Left lobe of liver (tissue), 2 donors: ENCODE data around the gene KRTAP4-5. TPM values are rescaled to one million over a fixed set of nuclear protein-coding genes. Genes with fewer than 3 reads are reported as not detected.
"Not testable (repeated sequence)": the region's sequence is repeated elsewhere in the genome, so short reads cannot be mapped to it uniquely, and the experiment has no call there.

Experiments
- ATAC-seq: fragments of 200-7000 bp; cut with Tn5 transposase; one replicate; pipeline ENCODE4 v1.9.1; 2020; ENCODE audit warnings: mild to moderate bottlenecking, moderate library complexity
- DNase-seq: peaks from one replicate; pipeline ENCODE4 v3.0.0-alpha.2; 2020; ENCODE audit warnings: low spot score
- total RNA-seq: library from RNA; stranded (reverse); gene quantifications from one replicate; pipeline ENCODE4 v1.2.1, GENCODE V29; 2021
- donor health status: DM: no; HTN: no; CAD: no; lungs with moderate emphysema.
- donor health status: DM: no; HTN: yes; CAD: no.

The KRTAP4-5 gene
- not detected for total RNA-seq

GRCh38 chr17:41149652-41149985 is at the start of gene KRTAP4-5:
Gene KRTAP4-5 (minus strand): TSS chr17:41149825. CDS start chr17:41149767, 58 bp downstream.
- ATAC-seq = no peak

DNA sequence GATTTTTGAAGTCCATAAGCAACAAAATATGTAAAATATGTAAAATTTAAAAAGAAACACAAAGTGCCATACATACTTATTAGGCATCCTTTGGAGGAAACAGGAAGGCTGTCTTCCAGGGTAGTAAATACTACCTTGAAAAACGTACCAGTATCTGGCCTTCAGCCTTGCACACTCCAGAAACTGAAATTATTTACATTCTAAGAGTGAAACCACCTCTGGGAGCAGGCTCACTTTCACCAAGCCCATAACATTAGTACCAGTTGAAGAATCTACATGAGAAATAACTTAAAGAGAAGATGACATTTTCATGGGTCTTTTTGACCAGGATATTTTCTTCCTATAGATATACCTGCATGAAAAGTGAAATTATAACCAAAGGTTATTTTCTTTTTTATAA is 46.4 kb upstream of the KRTAP4-5 start:
- no peak for DNase-seq
- no peak for ATAC-seq

More at GRCh38 chr17:41149652-41149985, at the start of gene KRTAP4-5:
- DNase-seq = no peak

- ATAC-seq (no peak), DNase-seq (no peak)
Measured at GRCh38 chr17:41190328-41190727, 40.7 kb upstream of the KRTAP4-5 start.

DNA sequence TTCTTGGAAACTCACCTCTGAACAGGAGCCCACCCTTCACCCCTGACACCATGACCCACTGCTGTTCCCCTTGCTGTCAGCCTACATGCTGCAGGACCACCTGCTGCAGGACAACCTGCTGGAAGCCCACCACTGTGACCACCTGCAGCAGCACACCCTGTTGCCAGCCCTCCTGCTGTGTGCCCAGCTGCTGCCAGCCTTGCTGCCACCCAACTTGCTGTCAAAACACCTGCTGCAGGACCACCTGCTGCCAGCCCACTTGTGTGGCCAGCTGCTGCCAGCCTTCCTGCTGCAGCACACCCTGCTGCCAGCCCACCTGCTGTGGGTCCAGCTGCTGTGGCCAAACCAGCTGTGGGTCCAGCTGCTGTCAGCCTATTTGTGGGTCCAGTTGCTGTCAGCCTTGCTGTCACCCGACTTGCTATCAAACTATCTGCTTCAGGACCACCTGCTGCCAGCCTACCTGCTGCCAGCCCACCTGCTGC is 40.3 kb upstream of the KRTAP4-5 start, which contains the start of gene KRTAP9-1:
Gene KRTAP9-1, plus strand, starts transcription at position 51 of the 482 bp plus-strand sequence. Its CDS starts 0 bp downstream, at position 51.
- ATAC-seq, DNase-seq: not testable (repeated sequence)

- DNase-seq = no peak
- ATAC-seq = no peak
Measured at GRCh38 chr17:41186872-41187271, 37.2 kb upstream of the KRTAP4-5 start.

- ATAC-seq (no peak), DNase-seq (no peak)
Measured at GRCh38 chr17:41185001-41185400, 35.4 kb upstream of the KRTAP4-5 start.

DNA sequence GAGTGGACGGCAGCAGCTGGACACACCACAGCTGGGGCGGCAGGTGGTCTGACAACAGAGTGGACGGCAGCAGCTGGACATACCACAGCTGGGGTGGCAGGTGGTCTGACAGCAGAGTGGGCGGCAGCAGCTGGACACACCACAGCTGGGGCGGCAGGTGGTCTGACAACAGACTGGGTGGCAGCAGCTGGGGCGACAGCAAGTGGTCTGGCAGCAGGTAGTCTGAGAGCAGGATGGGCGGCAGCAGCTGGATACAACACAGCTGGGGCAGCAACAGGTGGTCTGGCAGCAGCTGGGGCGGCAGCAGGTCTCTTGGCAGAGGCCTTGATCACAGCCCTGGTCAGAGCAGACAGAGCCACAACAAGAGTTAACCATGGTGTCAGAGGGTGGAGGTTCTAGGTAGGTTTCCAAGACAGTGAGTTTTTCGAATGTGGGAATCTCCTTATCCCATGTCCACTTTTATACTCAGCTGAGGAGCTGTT is 34.9 kb upstream of the KRTAP4-5 start, which contains the start of gene KRTAP4-1:
Gene KRTAP4-1, minus strand, starts transcription at position 432 of the 482 bp plus-strand sequence. Its CDS starts 57 bp downstream, at position 375.
- no peak for DNase-seq

DNA sequence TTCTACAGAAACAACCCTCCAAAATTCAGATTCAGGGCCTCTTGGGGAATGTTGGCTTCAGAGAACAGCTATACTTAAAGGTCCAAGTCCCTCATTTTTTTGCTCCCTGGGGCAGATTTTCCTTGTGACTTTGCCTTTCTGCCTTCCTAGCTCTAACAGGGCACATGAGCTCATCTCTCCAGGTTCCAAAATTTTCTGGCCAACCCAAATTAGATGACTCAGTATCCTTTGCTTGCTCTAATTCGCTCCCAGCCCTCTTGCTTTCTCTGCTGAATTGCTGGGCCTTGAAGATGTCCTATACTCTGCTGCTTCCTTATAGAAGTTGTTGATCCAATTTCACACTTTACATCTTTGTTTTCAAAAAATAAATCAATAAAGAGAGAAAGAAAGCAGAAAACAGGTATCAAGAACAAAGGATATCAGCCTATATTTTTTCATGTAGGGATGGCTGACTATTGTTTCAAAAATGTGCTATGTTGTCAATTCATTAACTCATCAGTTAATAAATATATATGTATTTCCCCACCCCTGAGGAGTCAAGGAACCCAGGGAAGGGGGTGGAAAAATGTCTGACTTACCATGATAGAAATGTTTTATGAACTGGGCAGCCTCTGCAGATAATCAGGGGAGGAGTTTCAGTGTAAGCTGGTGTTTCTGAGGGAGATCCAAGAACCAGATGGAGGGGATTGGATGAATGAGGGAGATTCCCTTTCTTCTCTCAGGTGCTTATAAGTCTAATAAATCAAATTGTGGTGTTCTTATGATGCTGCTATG is 29.4 kb upstream of the KRTAP4-5 start:
- ATAC-seq = no peak

More for the DNA sequence above, 34.9 kb upstream of the KRTAP4-5 start, which contains the start of gene KRTAP4-1:
- no peak for ATAC-seq

DNA sequence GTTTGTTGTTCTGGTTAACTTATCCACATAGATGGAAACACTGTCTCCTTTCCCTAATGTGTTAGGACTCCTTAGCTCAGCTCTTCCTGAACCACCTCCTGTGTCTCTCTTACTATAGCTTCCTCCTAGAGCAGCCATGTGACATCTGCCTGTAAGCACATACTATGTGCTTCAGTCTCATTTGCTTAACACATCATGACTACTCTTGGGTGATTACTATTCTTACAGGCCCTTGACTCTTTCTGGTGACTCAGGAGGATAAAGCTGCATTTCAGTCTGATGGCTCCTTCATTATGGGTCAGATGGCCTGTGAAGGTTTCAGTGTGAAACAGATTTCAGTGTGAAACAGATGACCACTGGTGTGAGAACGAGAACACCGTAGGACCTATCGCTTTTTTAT is 28.7 kb upstream of the KRTAP4-5 start:
- DNase-seq (no peak), ATAC-seq (no peak)

More for the DNA sequence above, 29.4 kb upstream of the KRTAP4-5 start:
- no peak for DNase-seq

DNA sequence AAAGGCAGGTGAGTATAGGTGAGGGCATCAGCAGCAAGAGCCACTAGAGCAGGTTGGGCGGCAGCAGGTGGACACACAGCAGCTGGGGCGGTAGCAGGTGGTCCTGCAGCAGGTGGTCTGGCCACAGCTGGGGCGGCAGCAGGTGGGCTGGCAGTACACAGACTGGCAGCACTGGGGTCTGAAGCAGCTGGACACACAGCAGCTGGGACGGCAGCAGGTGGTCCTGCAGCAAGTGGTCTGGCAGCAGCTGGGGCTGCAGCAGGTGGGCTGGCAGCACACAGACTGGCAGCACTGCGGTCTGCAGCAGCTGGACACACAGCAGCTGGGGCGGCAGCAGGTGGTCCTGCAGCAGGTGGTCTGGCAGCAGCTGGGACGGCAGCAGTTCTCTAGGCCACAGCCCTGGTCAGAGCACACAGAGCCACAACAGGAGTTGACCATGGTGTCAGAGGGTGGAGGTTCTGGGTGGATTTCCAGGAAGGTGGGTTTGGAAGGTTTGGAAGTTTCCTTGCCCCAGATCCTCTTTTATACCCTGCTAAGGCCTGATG is 28.2 kb upstream of the KRTAP4-5 start, which contains the start of gene KRTAP4-2:
Gene KRTAP4-2, minus strand, starts transcription at position 495 of the 545 bp plus-strand sequence. Its CDS starts 57 bp downstream, at position 438.
- ATAC-seq (no peak), DNase-seq (no peak)

DNA sequence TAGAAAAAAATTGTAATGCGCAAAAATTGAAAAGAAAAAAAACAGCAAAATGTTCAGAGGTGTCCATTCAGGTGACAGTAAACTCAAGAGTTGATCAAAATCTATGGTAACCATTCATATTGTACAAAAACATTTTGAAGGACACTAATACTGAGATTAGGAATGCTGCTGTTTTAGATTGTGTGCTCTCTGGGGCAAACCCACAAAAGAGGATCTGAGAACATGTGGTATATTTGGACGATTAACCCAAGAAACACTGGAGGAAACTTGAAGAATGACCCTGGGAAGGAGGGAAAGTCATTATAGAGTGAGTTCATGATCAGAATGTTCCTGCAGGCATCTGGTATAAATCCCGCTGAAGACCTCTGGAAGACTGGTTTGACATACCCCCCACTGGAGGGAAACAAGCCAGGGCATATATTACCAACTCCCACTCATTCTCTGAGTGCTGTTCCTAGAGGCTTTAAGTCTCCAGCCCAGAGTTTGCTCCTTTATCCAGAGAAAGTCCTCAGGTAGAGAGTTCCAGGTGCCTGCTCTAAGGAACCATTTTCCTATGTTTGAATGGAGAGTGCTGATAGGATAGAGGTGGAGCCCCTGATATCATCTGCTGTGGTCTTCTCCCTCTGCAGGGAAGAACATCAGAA is 27.2 kb upstream of the KRTAP4-5 start:
- ATAC-seq = no peak
- DNase-seq = no peak

DNA sequence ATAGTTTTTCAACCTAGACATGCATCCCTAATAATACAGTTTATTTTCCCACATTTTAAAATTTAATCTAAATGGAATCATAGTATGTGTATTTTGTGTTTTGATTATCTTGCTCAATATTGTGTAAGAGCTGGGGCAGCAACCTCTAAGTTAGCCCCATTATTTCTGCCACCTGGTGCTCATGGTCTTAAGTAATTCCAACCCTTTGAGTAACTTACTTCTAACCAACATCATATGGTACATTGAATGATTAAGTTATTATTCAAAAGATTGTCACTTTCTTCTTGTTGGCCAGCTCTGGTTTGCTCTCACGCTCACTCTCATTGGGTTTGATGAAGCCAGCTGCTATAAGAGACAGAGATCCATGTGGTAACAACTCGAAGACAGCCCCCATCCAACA is 22.3 kb upstream of the KRTAP4-5 start:
- no peak for ATAC-seq
- no peak for DNase-seq

DNA sequence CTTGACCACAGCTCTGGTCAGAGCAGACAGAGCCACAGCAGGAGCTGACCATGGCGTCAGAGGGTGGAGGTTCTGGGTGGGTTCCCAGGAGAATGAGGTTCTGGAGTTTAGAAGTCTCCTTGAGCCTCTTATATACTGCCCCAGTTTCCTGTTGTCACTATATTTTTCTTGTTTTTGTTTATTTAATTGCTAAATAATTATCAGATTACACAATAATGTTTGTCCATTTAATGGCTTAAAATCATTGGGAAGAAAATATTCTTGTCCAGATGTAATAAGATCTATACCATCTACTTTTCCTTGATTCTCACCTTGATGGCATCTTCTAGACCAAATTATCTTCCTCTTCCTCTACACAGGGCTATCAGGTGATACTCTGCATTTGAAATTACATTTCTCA is 18.5 kb upstream of the KRTAP4-5 start, which contains the start of gene KRTAP4-3:
Gene KRTAP4-3, minus strand, starts transcription at position 101 of the 400 bp plus-strand sequence. Its CDS starts 49 bp downstream, at position 52.
- DNase-seq (no peak), ATAC-seq (no peak)

DNA sequence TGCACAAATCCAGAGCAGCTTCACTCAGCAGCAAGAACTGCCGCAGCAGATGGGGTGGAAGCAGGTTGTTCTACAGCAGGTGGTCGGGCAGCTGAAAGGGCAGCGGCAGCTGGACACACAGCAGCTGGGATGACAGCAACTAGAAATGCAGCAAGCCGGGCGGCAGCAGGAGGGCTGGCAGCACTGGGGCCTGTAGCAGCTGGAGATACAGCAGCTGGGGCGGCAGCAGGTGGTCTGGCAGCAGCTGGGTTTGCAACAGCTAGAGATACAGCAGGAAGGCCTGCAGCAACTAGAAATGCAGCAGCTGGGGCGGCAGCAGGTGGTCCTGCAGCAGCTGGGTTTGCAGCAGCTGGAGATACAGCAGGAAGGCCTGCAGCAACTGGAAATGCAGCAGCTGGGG is 17.9 kb upstream of the KRTAP4-5 start:
- ATAC-seq (no peak), DNase-seq (no peak)

- ATAC-seq (no peak), DNase-seq (no peak)
Measured at GRCh38 chr17:41163828-41164227, 14.2 kb upstream of the KRTAP4-5 start.

DNA sequence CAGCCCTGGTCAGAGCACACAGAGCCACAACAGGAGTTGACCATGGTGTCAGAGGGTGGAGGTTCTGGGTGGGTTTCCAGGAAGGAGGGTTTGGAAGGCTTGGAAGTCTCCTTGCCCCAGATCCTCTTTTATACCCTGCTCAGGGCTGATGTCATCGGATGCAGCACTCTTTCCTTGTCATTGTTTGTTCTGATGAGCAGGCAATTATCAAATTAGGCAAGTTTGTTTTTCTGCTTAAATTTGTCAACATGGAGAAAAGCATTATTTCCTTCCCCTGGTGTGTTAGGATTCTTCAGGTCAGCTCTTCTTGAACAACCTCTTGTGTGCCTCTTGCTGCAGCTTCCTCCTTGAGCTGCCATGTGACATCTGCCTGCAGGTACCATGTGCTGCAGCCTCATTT is 11.0 kb upstream of the KRTAP4-5 start, which contains the start of gene KRTAP4-4:
Gene KRTAP4-4, minus strand, starts transcription at position 101 of the 400 bp plus-strand sequence. Its CDS starts 57 bp downstream, at position 44.
- DNase-seq (no peak), ATAC-seq (no peak)

DNA sequence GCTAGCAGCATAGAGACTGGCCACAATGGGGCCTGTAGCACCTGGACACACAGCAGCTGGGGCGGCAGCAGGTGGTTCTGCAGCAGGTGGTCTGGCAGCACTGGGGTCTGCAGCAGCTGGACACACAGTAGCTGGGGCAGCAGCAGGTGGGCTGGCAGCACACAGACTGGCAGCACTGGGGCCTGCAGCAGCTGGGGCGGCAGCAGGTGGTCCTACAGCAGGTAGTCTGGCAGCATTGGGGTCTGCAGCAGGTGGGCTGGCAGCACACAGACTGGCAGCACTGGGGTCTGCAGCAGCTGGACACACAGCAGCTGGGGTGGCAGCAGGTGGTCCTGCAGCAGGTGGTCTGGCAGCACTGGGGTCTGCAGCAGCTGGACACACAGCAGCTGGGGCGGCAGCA is 10.6 kb upstream of the KRTAP4-5 start:
- ATAC-seq, DNase-seq: not testable (repeated sequence)

GRCh38 chr17:41153856-41154255 is 4.2 kb upstream of the KRTAP4-5 start:
- DNase-seq (no peak), ATAC-seq (no peak)

GRCh38 chr17:41151525-41151924 is 1.9 kb upstream of the KRTAP4-5 start:
- ATAC-seq = no peak
- no peak for DNase-seq

- ATAC-seq (no peak), DNase-seq (no peak)
Measured at GRCh38 chr17:41150026-41150425, 401 bp upstream of the KRTAP4-5 start.
